Keratinocyte (primary cell): ENCODE data around the gene CAPN7. TPM values are rescaled to one million over a fixed set of nuclear protein-coding genes. Genes with fewer than 3 reads are reported as not detected.

Source experiments
- DNase-seq: peaks from one replicate; pipeline ENCODE4 v3.0.0-alpha.2; 2011; ENCODE audit warnings: low read depth, missing footprints, low spot score
- FAIRE-seq: peaks from 2 replicates; lab custom pipeline; 2011; peaks lifted over from hg19 to GRCh38; lab: Jason Lieb, UNC
- H2AFZ ChIP-seq: 2 replicates; pipeline ENCODE4 v1.6.0; 2012; ENCODE audit warnings: low read length, control low read depth, inconsistent platforms; ENCODE audit not compliant: control insufficient read depth
- H3K27ac ChIP-seq: 2 replicates; pipeline ENCODE4 v1.5.1; 2011; ENCODE audit warnings: low read length; ENCODE audit not compliant: control insufficient read depth, insufficient read depth
- H3K27me3 ChIP-seq: 3 replicates; pipeline ENCODE4 v1.6.0; 2011; ENCODE audit warnings: low read length; ENCODE audit not compliant: control insufficient read depth, insufficient read depth; ENCODE audit errors: extremely low read depth
- H3K36me3 ChIP-seq, 2 experiments: 2 replicates in 1 of 2; 3 replicates in 1 of 2; pipeline ENCODE4 v1.5.1; 2011; ENCODE audit warnings: low read length in 2 of 2, mild to moderate bottlenecking in 1 of 2; ENCODE audit not compliant: control insufficient read depth in 2 of 2, insufficient read depth in 2 of 2; ENCODE audit errors: extremely low read depth in 1 of 2
- H3K4me1 ChIP-seq: 3 replicates; pipeline ENCODE4 v1.5.1; 2011; ENCODE audit warnings: low read length; ENCODE audit not compliant: control insufficient read depth, insufficient read depth; ENCODE audit errors: extremely low read depth
- H3K4me2 ChIP-seq: 3 replicates; pipeline ENCODE4 v1.6.0; 2011; ENCODE audit warnings: low read depth, low read length; ENCODE audit not compliant: control insufficient read depth, insufficient read depth; ENCODE audit errors: extremely low read depth
- H3K4me3 ChIP-seq, 3 experiments: fragments of 200-600 bp in 1 of 3; sonication (generic) in 1 of 3; 2 replicates in 2 of 3; 3 replicates in 1 of 3; pipeline ENCODE4 v1.5.1; 2011 to 2016; ENCODE audit warnings: low read length in 3 of 3, mild to moderate bottlenecking in 3 of 3, control low read depth in 2 of 3, inconsistent platforms in 1 of 3, low read depth in 1 of 3, mixed read lengths in 1 of 3, mixed run types in 1 of 3, moderate library complexity in 1 of 3; ENCODE audit not compliant: control insufficient read depth in 2 of 3, insufficient read depth in 2 of 3; ENCODE audit errors: extremely low read depth in 1 of 3
- H3K79me2 ChIP-seq: 2 replicates; pipeline ENCODE4 v1.6.0; 2012; ENCODE audit warnings: low read length; ENCODE audit not compliant: control insufficient read depth, insufficient read depth
- H3K9ac ChIP-seq: 3 replicates; pipeline ENCODE4 v1.6.0; 2011; ENCODE audit warnings: low read length; ENCODE audit not compliant: control insufficient read depth, insufficient read depth; ENCODE audit errors: extremely low read depth
- H3K9me1 ChIP-seq: 3 replicates; pipeline ENCODE4 v1.6.0; 2011; ENCODE audit warnings: low read length; ENCODE audit not compliant: control insufficient read depth, insufficient read depth; ENCODE audit errors: extremely low read depth
- H3K9me3 ChIP-seq: 2 replicates; pipeline ENCODE4 v1.5.1; 2012; ENCODE audit warnings: low read depth, low read length; ENCODE audit not compliant: control insufficient read depth
- H4K20me1 ChIP-seq: 3 replicates; pipeline ENCODE4 v1.6.0; 2011; ENCODE audit warnings: low read length; ENCODE audit not compliant: control insufficient read depth, insufficient read depth; ENCODE audit errors: extremely low read depth
- CTCF ChIP-seq, 3 experiments: IDR thresholded peaks in 1 of 3; conservative IDR thresholded peaks in 1 of 3; optimal IDR thresholded peaks in 1 of 3; 2 replicates in 2 of 3; 3 replicates in 1 of 3; pipeline versions ENCODE3 to v1.5.1; 2011; ENCODE audit warnings: low read length in 3 of 3, mild to moderate bottlenecking in 3 of 3, moderate library complexity in 2 of 3, control low read depth in 1 of 3, inconsistent platforms in 1 of 3; ENCODE audit not compliant: insufficient read depth in 2 of 3; ENCODE audit errors: extremely low read depth in 1 of 3
- EZH2 ChIP-seq: IDR thresholded peaks from one replicate; pipeline ENCODE4 v1.6.1; 2012; ENCODE audit warnings: inconsistent platforms, mild to moderate bottlenecking, low read length, moderate library complexity
- dilution Hi-C: fragments of 300-500 bp; cut with MboI; formaldehyde crosslinking; loops from one replicate; pipeline ENCODE4 v1.7.0; 2020; ENCODE audit warnings: low sequenced_read_pairs; ENCODE audit not compliant: extremely low pct_ligation_motif_present
- polyA plus RNA-seq, 5 experiments: library from polyadenylated mRNA; depleted of rRNA in 3 of 5; stranded (reverse) in 3 of 5; stranded (forward) in 1 of 5; unstranded in 1 of 5; fragments of >200 nt; gene quantifications; 1 replicate in 1 of 5; 2 replicates in 3 of 5; 3 replicates in 1 of 5; pipeline versions ENCODE4 v1.2.1 to v1.2.3, GENCODE V29; 2011 to 2012; ENCODE audit warnings: missing spikeins in 2 of 5, low read depth in 1 of 5, low replicate concordance in 1 of 5

The CAPN7 gene
- polyA plus RNA-seq, 1 donor (not counting 4 experiments of a cell fraction or from before 2014, with no cell fraction given) = 29.3 TPM

GRCh38 chr3:15295506-15295905 is 89.5 kb downstream of the CAPN7 start:
- no peak overlapping the region for H2AFZ ChIP-seq
- H3K9me3 ChIP-seq = no peaks in the 10 kb centered on the region
- dilution Hi-C loops = no loop called here
- H3K9me1 ChIP-seq = no peaks in the 10 kb centered on the region
- H3K27me3 ChIP-seq = no peaks in the 10 kb centered on the region
- FAIRE-seq (no peak), DNase-seq (no peak)
- no peak overlapping the region for H3K4me3 ChIP-seq
- H3K79me2 ChIP-seq = no peaks in the 10 kb centered on the region
- H4K20me1 ChIP-seq = no peaks in the 10 kb centered on the region
- H3K27ac ChIP-seq = no peak overlapping the region
- H3K4me1 ChIP-seq = peaks cover 6% of the 10 kb centered on the region
- TF ChIP-seq EZH2 = no peak
- TF ChIP-seq CTCF (optimal IDR thresholded peaks at IDR 0.05 in 1 of 3, IDR thresholded peaks at IDR 0.05 in 1 of 3, conservative IDR thresholded peaks at IDR 0.05 in 1 of 3; ENCODE audit: extremely low read depth in 1 of 3, insufficient read depth in 2 of 3, low read length in 3 of 3) = no peak
- H3K36me3 ChIP-seq = no peaks in the 10 kb centered on the region
- no peak overlapping the region for H3K9ac ChIP-seq
- H3K4me2 ChIP-seq = no peak overlapping the region

GRCh38 chr3:15297608-15298350 is 91.7 kb downstream of the CAPN7 start:
- no peak for TF ChIP-seq CTCF (optimal IDR thresholded peaks at IDR 0.05 in 1 of 3, IDR thresholded peaks at IDR 0.05 in 1 of 3, conservative IDR thresholded peaks at IDR 0.05 in 1 of 3; ENCODE audit: extremely low read depth in 1 of 3, insufficient read depth in 2 of 3, low read length in 3 of 3)
- TF ChIP-seq EZH2 = no peak
- no peak overlapping the region for H2AFZ ChIP-seq
- H4K20me1 ChIP-seq = peaks cover 2% of the 10 kb centered on the region
- FAIRE-seq (no peak), DNase-seq (no peak)
- H3K9ac ChIP-seq = no peak overlapping the region
- H3K4me2 ChIP-seq = no peak overlapping the region
- H3K9me3 ChIP-seq = no peaks in the 10 kb centered on the region
- no peaks in the 10 kb centered on the region for H3K36me3 ChIP-seq
- H3K4me1 ChIP-seq = peaks cover 12% of the 10 kb centered on the region
- no peaks in the 10 kb centered on the region for H3K9me1 ChIP-seq
- H3K27ac ChIP-seq = no peak overlapping the region
- H3K79me2 ChIP-seq = no peaks in the 10 kb centered on the region
- no peak overlapping the region for H3K4me3 ChIP-seq
- no peaks in the 10 kb centered on the region for H3K27me3 ChIP-seq
- dilution Hi-C loops = no loop called here
